Dermis microvascular lymphatic vessel endothelial cell (primary cell): Measurements from ENCODE around the gene ATP2A1. TPM values are rescaled to one million over a fixed set of nuclear protein-coding genes. Genes with fewer than 3 reads are reported as not detected.
"Not testable (repeated sequence)": the region's sequence is repeated elsewhere in the genome, so short reads cannot be mapped to it uniquely, and the experiment has no call there.

Experiments used
- DNase-seq, 2 donors: peaks; one replicate each; pipeline versions ENCODE4 v3.0.0 to v3.0.0-alpha.2; 2010; ENCODE audit warnings: low read depth in 2 of 2
- total RNA-seq: library from RNA; depleted of rRNA; stranded (reverse); fragments of >200 nt; gene quantifications from 2 replicates; pipeline ENCODE4 v1.2.1, GENCODE V29; 2014

The ATP2A1 gene
- total RNA-seq, 1 donor from 2014 or later, result 0.13 TPM

DNA sequence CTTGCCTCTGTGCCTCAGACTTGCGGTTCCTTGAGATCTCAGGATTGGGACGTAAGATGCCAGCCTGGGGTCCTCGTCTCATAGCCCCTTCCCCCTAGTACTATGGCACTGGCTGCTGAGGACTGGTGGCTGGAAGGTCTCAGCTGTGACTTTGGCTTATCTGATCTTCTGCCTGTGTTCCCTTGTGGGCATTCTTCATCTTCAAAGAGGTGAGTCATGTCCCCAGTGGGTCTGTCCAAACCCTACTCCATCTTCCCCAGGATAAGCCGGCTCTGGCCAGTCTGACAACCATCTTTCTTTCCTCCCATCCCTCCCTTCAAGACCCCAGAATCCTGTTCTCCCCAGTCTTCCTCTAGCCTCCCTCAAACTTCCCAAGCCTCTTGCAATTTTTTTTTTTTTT, 57.1 kb downstream of the ATP2A1 start:
- DNase-seq, result no peak

DNA sequence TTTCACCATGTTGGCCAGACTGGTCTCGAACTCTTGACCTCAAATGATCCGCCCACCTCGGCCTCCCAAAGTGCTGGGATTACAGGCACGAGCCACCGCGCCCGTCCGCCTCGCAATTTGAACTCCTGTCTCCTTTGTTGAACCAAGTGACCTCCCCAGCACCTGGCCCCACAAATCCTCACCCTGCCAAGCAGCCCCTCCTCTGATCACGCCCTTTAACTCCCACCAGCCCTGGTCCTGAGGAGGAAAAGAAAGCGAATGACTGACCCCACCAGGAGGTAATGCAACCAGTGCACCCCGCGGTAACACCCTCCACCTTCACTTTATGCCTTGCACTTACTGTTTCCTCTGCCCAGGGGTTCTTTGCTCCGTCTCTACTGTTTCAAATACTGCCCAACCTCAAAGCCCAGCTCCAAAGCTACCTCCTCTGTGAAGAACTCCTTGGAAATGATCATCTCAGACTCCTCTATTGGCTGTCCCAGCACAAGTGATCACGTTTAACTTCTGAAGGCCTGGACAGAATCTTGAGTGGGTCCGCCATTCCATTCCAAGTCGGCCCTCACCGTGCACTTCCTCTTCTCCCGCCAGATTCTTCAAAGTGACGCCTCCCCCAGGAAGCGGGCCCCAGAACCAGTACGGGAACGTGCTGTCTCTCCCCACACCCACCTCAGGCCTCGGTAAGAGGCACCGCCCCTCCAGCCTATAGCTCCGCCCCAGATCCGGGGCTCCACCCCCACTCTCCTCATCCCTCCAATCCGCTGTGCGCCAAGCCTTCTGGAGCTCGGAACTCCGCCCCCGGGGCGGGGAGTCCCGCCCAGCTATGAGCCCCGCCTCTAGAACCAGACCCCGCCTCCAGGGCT, 57.9 kb downstream of the ATP2A1 start:
- DNase-seq, result peak; percentile 42 to 84

DNA sequence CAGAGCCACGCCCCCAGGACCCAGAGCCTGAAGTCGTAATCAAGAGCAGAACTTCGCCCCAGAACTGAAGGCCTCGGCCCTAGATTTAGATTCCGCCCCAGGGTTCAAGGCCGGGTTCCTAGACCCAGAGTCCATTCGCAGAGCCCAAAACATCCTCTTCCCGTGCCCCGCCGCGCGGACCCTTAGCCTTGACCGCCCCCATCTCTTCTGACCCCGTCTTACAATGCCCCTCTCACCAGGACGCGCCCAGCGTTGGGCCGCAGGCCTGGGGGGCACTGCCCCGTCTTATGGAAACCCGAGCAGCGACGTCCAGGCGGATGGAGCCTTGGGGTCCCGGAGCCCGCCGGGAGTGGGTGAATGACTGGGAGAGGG, 58.5 kb downstream of the ATP2A1 start:
- no peak for DNase-seq

DNA sequence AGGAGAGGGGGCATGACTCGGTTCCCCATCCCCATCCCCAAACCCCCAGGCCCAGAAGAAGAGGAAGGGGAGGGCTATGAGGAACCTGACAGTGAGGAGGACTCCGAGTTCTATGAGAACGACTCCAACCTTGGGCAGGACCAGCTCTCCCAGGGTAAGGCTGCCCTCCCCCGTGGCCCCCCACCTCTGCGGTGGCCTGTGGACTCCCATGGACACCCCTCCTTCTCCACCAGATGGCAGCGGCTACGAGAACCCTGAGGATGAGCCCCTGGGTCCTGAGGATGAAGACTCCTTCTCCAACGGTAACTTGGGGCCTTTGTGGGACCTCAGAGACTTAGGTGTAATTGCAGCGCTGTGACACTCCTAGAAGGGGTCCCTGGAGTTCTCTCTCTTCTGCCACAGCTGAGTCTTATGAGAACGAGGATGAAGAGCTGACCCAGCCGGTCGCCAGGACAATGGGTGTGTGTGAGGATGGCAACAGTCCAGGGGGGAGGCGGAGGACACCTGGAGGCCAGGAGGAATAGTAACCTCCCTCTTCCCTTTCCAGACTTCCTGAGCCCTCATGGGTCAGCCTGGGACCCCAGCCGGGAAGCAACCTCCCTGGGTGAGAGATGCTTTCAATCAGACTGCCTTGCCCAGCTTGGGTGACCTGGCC, 59.1 kb downstream of the ATP2A1 start:
- no peak for DNase-seq

DNA sequence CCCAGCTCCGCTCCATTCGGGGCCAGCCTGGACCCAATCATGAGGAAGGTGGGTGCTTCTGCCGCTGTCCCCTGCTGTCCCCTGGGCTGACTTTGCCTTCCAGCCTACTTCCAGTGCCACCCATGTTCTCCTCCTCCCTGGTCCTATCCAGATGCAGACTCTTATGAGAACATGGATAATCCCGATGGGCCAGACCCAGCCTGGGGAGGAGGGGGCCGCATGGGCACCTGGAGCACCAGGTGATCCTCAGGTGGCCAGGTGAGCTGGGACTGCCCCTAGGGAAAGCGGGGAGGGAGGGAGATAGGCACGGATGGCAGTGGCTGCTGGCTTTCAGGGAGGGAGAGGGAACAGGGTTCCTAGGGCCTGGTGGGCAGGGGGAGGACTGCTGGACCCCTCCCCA, 60.4 kb downstream of the ATP2A1 start:
- DNase-seq, result no peak

DNA sequence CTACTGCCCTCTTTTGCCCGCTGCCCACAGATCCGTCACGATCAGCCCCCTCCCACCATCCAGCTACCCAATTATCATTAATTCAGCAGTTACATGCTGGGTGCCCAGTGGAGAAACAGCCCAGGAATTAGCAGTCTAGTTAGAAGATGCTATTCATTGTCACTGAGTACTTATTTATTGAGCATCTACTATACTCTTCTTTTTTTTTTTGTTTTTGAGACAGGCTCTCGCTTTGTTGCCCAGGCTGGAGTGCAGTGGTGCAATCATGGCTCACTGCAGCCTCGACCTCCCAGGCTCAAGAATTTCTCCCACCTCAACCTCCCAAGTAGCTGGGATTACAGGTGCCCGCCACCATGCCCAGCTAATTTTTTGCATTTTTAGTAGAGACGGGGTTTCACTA, 61.5 kb downstream of the ATP2A1 start:
- not testable (repeated sequence) for DNase-seq

DNA sequence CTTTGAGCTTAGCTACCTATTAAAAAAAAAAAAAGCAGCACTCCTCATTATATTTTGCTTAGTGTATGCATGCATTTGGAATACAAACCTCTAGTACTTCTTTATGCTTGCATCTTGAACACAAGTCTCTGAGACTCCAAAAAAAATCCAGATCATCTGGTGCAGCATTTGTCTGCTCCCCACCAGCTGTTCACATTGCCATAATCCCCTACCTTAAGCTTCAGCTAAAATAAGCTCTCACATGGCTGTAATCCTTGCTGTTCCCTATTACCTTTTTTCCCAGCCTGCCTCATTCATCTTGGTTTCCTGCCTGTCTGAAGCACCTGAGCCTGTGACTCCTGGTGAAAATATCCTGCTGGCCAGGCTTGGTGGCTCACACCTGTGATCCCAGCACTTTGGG, 65.0 kb downstream of the ATP2A1 start:
- no peak for DNase-seq

DNA sequence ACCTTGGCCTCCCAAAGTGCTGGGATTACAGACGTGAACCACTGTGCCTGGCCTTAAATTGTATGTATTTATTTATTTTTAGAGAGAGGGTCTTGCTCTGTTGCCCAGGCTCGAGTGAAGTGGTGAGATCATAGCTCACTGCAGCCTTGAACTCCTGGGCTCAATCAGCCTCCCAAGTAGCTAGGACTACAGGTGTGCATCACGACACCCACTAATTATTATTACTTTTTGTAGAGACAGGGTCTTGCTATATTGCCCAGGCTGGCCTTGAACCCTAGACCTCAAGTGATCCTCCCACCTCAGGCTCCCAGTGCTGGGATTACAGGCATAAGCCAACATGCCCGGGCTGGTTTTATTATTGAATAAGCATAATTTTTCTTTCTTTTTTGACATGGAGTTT, 68.4 kb downstream of the ATP2A1 start:
- no peak for DNase-seq

DNA sequence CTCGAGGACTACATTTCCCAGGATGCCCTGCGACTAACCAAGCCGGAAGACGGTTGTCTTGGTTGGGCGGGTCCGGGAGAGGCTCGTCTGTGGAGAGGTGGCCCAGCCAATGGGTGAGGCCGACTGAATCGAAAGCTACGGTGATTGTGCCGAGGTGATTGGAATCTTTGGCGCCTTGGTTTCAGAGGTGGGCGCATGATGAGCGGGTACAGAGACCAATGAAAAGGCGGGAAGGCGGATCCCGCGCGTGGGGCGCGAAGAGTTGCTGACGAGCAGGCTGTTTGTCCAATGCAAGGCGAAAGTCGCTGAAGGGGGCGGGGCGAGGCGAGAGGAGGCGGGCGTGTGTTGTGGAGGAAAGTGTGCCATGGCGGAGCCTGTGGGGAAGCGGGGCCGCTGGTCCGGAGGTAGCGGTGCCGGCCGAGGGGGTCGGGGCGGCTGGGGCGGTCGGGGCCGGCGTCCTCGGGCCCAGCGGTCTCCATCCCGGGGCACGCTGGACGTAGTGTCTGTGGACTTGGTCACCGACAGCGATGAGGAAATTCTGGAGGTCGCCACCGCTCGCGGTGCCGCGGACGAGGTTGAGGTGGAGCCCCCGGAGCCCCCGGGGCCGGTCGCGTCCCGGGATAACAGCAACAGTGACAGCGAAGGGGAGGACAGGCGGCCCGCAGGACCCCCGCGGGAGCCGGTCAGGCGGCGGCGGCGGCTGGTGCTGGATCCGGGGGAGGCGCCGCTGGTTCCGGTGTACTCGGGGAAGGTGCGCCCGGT, 72.5 kb downstream of the ATP2A1 start, which contains the start of gene NFATC2IP:
Gene NFATC2IP, plus strand, starts transcription at position 290 of the 762 bp plus-strand sequence. Its CDS starts 75 bp downstream, at position 365.
- DNase-seq, result peak; percentile 100

DNA sequence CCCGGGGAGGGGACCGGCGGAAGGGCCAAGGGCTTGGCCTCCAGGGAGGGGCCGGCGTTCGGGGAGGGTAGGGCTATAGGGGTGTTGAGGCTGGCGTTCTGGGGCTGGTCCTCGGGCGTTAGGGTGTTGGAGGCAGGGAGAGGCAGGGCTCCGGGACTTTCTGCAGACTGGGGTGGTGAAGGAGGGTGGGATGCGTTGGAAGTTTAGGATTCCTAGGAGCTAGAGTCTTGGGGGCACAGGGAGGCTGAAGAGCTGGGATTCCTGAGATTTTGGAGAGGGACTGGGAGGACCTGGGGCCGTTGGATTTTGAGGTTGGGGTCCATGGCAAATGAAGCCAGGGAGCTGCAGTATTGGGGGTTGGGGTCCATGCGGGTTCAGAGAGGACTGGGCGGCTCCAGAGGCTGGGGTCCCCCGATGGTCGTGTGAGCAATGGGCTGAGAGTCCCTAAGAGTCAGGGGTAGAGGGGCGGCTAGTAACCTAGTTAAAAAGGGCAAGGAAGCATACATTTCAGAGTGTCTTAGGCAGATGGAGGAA, 73.2 kb downstream of the ATP2A1 start:
- DNase-seq, result no peak

Other genes with a start within 250 kb of the ATP2A1 start
- gene NPIPB8, start 240.4 kb upstream of the ATP2A1 start, total RNA-seq, result 0.13 and 0.26 TPM in 2 replicates
- gene EIF3C, start 167.0 kb upstream of the ATP2A1 start, total RNA-seq, result 255 and 283 TPM in 2 replicates
- 0.77 and 1.3 TPM in 2 replicates for gene NPIPB9, start 126.7 kb upstream of the ATP2A1 start, total RNA-seq
- gene ATXN2L, start 55.5 kb upstream of the ATP2A1 start, total RNA-seq, result 16.4 and 31.0 TPM in 2 replicates
- gene TUFM, start 32.1 kb upstream of the ATP2A1 start, total RNA-seq, result 109 and 118 TPM in 2 replicates
- gene SH2B1, start 14.6 kb upstream of the ATP2A1 start, total RNA-seq, result 7.4 and 8.9 TPM in 2 replicates
- gene RABEP2, start 46.8 kb downstream of the ATP2A1 start, total RNA-seq, result 31.5 and 39.3 TPM in 2 replicates
- gene CD19, start 53.5 kb downstream of the ATP2A1 start, total RNA-seq, result not detected in 2 replicates
- 18.5 and 25.4 TPM in 2 replicates for gene NFATC2IP, start 72.4 kb downstream of the ATP2A1 start, total RNA-seq
- gene SPNS1, start 96.3 kb downstream of the ATP2A1 start, total RNA-seq, result 20.8 and 38.9 TPM in 2 replicates
- gene LAT, start 106.6 kb downstream of the ATP2A1 start, total RNA-seq, result 0.26 and 0.51 TPM in 2 replicates